A549 (cell line): Measurements from ENCODE around the gene LAMC1. TPM values are rescaled to one million over a fixed set of nuclear protein-coding genes. Genes with fewer than 3 reads are reported as not detected.

Experiments
- ATAC-seq, 2 experiments: fragments of 200-7000 bp in 1 of 2; fragments of >200 bp in 1 of 2; cut with Nextera tagmentation in 1 of 2; cut with Tn5 transposase in 1 of 2; 3 replicates each; pipeline versions ENCODE4 v1.8.0 to v1.9.1; 2018 to 2020; ENCODE audit warnings: mild to moderate bottlenecking in 1 of 2, moderate library complexity in 1 of 2
- CTCF ChIA-PET: fragments of 300-600 bp; sonication (Branson Sonifier 250); formaldehyde crosslinking; extraction: SDS; loops from one replicate; lab custom pipeline; 2021; ENCODE audit warnings: antibody characterized with exemption, inconsistent platforms; lab: Yijun Ruan, JAX
- POLR2A ChIA-PET: fragments of 350-600 bp; formaldehyde crosslinking; extraction: SDS; loops from one replicate; lab custom pipeline; 2021; ENCODE audit warnings: antibody characterized with exemption, inconsistent platforms; lab: Yijun Ruan, JAX
- DNase-seq, 2 experiments: peaks; one replicate each; pipeline versions ENCODE4 v3.0.0 to v3.0.0-alpha.2; 2011 to 2016; ENCODE audit warnings: low read depth in 1 of 2, low spot score in 1 of 2
- FAIRE-seq: peaks from 2 replicates; lab custom pipeline; 2011; peaks lifted over from hg19 to GRCh38; lab: Jason Lieb, UNC
- H3K27ac ChIP-seq, 2 experiments: fragments of >200 bp; sonication (Bioruptor Twin); formaldehyde crosslinking; 3 replicates each; pipeline ENCODE4 v1.5.1; 2016 to 2017
- H3K4me1 ChIP-seq: fragments of >200 bp; sonication (Bioruptor Twin); formaldehyde crosslinking; 3 replicates; pipeline ENCODE4 v1.6.1; 2016
- H3K4me2 ChIP-seq: fragments of >200 bp; sonication (Bioruptor Twin); formaldehyde crosslinking; 3 replicates; pipeline ENCODE4 v1.6.1; 2016
- H3K4me3 ChIP-seq: fragments of >200 bp; sonication (Bioruptor Twin); formaldehyde crosslinking; 3 replicates; pipeline ENCODE4 v1.5.1; 2016
- H3K9me3 ChIP-seq: fragments of >200 bp; sonication (Bioruptor Twin); formaldehyde crosslinking; 3 replicates; pipeline ENCODE4 v1.6.1; 2016
- EP300 ChIP-seq, 2 experiments: fragments of >200 bp; sonication (Bioruptor Twin); formaldehyde crosslinking; IDR thresholded peaks; 2 replicates in 1 of 2; 3 replicates in 1 of 2; pipeline ENCODE4 v1.6.1; 2016 to 2017
- FOSB ChIP-seq: fragments of 250-450 bp; sonication (Bioruptor Pico); IDR thresholded peaks from 2 replicates; pipeline ENCODE4 v1.5.0; 2020; ENCODE audit warnings: mild to moderate bottlenecking, moderate library complexity
- FOXS1 ChIP-seq: fragments of 250-450 bp; sonication (Bioruptor Pico); IDR thresholded peaks from 2 replicates; pipeline ENCODE4 v1.5.0; 2020; ENCODE audit warnings: mild to moderate bottlenecking, moderate library complexity
- HEYL ChIP-seq: fragments of 250-450 bp; sonication (Bioruptor Pico); IDR thresholded peaks from 2 replicates; pipeline ENCODE4 v1.8.0; 2021; ENCODE audit warnings: mild to moderate bottlenecking, moderate library complexity
- HOXB5 ChIP-seq: fragments of 250-450 bp; sonication (Bioruptor Pico); IDR thresholded peaks from 2 replicates; pipeline ENCODE4 v1.5.0; 2020; ENCODE audit warnings: mild to moderate bottlenecking, moderate library complexity
- JUN ChIP-seq, 2 experiments: fragments of >200 bp; sonication (Bioruptor Twin); formaldehyde crosslinking; IDR thresholded peaks; 2 replicates in 1 of 2; 3 replicates in 1 of 2; pipeline ENCODE4 v1.6.1; 2016 to 2017
- MAFK ChIP-seq: fragments of 450-650 bp; IDR thresholded peaks from 2 replicates; pipeline ENCODE4 v1.6.1; 2014; ENCODE audit not compliant: partially characterized antibody
- MAZ ChIP-seq: fragments of 150-350 bp; IDR thresholded peaks from 2 replicates; pipeline ENCODE4 v1.6.1; 2014; ENCODE audit warnings: antibody characterized with exemption, low read depth, low read length, borderline replicate concordance
- NR3C1 ChIP-seq: fragments of >200 bp; sonication (Bioruptor Twin); formaldehyde crosslinking; IDR thresholded peaks from 3 replicates; pipeline ENCODE4 v1.6.1; 2017
- PHF8 ChIP-seq: fragments of 200-600 bp; sonication (generic); IDR thresholded peaks from 2 replicates; pipeline ENCODE4 v1.6.1; 2016; ENCODE audit warnings: low read depth, mild to moderate bottlenecking, antibody characterized with exemption, moderate library complexity, borderline replicate concordance
- POLR2A ChIP-seq: IDR thresholded peaks from 2 replicates; pipeline ENCODE4 v1.6.1; 2012; ENCODE audit warnings: mild to moderate bottlenecking, low read length
- RNF2 ChIP-seq: fragments of 200-600 bp; sonication (generic); IDR thresholded peaks from 2 replicates; pipeline ENCODE4 v1.6.1; 2016; ENCODE audit warnings: low read depth, mild to moderate bottlenecking, antibody characterized with exemption, moderate library complexity, borderline replicate concordance
- SMC3 ChIP-seq: fragments of >200 bp; sonication (Bioruptor Twin); formaldehyde crosslinking; IDR thresholded peaks from 3 replicates; pipeline ENCODE4 v1.6.1; 2018; ENCODE audit warnings: inconsistent platforms
- SREBF2 ChIP-seq: fragments of 450-650 bp; IDR thresholded peaks from 2 replicates; pipeline ENCODE4 v1.6.1; 2014; ENCODE audit warnings: mild to moderate bottlenecking, moderate library complexity
- ZNF302 ChIP-seq: fragments of 250-450 bp; sonication (Bioruptor Pico); IDR thresholded peaks from 2 replicates; pipeline ENCODE4 v1.9.0; 2021; ENCODE audit warnings: inconsistent platforms, mild to moderate bottlenecking, moderate library complexity
- ZSCAN20 ChIP-seq: fragments of 250-450 bp; sonication (Bioruptor Pico); IDR thresholded peaks from 2 replicates; pipeline ENCODE4 v1.8.0; 2022; ENCODE audit warnings: mild to moderate bottlenecking, moderate library complexity
- whole genome bisulfite sequencing: methylation state at CpG from one replicate; pipeline ENCODE4 v1.1.6; 2017; ENCODE audit errors: missing lambda C conversion rate; 5-methylcytosine and 5-hydroxymethylcytosine counted together
- polyA plus RNA-seq, 4 experiments: library from polyadenylated mRNA; depleted of rRNA in 3 of 4; stranded (reverse); fragments of >200 nt; fragmentation: RNase III in 1 of 4; extraction: RNeasy Plus Mini Kit Qiagen cat#74134 plus additional on column Dnase treatment in 1 of 4; gene quantifications; 2 replicates in 3 of 4; 3 replicates in 1 of 4; pipeline ENCODE4 v1.2.3, GENCODE V29; 2011 to 2017
- TF ChIP-seq, protein P1 (sequence below): IDR thresholded peaks from 2 replicates; pipeline ENCODE4 v1.6.1; 2012; ENCODE audit warnings: low read depth, borderline replicate concordance
- TF ChIP-seq, protein P2 (sequence below): fragments of 250-450 bp; sonication (Bioruptor Pico); IDR thresholded peaks from 2 replicates; pipeline ENCODE4 v1.5.0; 2021; ENCODE audit warnings: mild to moderate bottlenecking, moderate library complexity, borderline replicate concordance
- TF ChIP-seq, protein P3 (sequence below): fragments of >200 bp; sonication (Bioruptor Twin); formaldehyde crosslinking; IDR thresholded peaks from 3 replicates; pipeline ENCODE4 v1.5.1; 2016
- TF ChIP-seq, protein P4 (sequence below): fragments of 250-450 bp; sonication (Bioruptor Pico); IDR thresholded peaks from 2 replicates; pipeline ENCODE4 v1.5.0; 2020; ENCODE audit warnings: low read depth, mild to moderate bottlenecking, moderate library complexity

LAMC1 gene
- polyA plus RNA-seq, 2 of the 4 experiments (the other 2 are of a cell fraction), result 93.7 to 152 TPM

DNA sequence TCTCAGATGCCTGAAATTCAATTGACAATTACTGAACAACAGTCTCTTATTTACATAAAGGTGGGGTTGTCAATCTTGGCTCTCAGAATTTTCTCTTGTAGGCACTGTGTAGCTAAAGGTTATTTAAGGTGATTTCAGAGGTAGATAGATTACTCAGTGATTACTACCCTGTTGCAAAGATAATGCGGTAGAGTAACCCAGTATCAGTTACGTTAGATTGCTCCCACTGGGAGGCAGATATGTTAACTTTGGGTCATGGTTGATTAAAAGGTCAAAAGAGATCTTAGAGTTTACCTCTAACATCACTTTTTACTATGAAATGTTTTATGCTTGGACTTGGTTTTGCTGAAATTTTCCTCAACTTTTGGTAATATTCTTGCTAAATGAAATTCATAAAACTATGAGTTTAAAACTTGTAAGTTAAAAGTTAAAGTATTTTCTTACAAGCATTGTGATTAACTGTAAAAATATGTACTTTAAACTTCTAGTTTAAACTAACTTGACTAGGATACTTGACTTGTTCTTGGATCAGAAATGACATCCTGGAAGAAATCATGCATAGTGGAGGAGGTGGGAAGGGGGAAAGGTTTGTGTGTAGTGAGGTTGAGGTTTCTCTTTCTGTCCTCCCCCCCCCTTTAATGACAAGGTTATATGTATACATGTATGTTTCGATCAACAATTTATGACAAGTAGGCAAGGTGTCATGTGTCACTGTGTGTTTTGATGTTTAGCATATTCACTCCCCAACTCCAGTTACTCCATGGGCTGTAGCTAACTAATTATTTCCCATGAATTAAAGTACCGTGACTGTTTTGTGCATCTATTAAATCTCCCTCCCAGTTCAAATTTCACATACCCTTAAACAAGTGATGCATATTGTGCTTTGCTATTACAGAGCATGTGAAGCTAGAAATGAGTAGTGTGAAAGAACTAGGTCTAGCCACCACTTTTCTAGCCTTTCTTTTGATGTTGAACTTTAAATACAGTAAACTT, 2.9 kb downstream of the LAMC1 start:
- TF ChIP-seq HEYL (CRISPR knock-in tag) (no peak), FOXS1 (CRISPR knock-in tag) (no peak), POLR2A (no peak), MAFK (no peak), NR3C1 (no peak), RNF2 (no peak), ZSCAN20 (no peak), SMC3 (no peak), SREBF2 (no peak), EP300 (IDR thresholded peaks at IDR 0.05) (no peak), PHF8 (no peak), HOXB5 (CRISPR knock-in tag) (no peak)
- TF ChIP-seq, protein P1, sequence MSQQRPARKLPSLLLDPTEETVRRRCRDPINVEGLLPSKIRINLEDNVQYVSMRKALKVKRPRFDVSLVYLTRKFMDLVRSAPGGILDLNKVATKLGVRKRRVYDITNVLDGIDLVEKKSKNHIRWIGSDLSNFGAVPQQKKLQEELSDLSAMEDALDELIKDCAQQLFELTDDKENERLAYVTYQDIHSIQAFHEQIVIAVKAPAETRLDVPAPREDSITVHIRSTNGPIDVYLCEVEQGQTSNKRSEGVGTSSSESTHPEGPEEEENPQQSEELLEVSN, result no peak
- TF ChIP-seq, protein P2, sequence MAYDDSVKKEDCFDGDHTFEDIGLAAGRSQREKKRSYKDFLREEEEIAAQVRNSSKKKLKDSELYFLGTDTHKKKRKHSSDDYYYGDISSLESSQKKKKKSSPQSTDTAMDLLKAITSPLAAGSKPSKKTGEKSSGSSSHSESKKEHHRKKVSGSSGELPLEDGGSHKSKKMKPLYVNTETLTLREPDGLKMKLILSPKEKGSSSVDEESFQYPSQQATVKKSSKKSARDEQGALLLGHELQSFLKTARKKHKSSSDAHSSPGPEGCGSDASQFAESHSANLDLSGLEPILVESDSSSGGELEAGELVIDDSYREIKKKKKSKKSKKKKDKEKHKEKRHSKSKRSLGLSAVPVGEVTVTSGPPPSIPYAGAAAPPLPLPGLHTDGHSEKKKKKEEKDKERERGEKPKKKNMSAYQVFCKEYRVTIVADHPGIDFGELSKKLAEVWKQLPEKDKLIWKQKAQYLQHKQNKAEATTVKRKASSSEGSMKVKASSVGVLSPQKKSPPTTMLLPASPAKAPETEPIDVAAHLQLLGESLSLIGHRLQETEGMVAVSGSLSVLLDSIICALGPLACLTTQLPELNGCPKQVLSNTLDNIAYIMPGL, result no peak
- TF ChIP-seq, protein P3, sequence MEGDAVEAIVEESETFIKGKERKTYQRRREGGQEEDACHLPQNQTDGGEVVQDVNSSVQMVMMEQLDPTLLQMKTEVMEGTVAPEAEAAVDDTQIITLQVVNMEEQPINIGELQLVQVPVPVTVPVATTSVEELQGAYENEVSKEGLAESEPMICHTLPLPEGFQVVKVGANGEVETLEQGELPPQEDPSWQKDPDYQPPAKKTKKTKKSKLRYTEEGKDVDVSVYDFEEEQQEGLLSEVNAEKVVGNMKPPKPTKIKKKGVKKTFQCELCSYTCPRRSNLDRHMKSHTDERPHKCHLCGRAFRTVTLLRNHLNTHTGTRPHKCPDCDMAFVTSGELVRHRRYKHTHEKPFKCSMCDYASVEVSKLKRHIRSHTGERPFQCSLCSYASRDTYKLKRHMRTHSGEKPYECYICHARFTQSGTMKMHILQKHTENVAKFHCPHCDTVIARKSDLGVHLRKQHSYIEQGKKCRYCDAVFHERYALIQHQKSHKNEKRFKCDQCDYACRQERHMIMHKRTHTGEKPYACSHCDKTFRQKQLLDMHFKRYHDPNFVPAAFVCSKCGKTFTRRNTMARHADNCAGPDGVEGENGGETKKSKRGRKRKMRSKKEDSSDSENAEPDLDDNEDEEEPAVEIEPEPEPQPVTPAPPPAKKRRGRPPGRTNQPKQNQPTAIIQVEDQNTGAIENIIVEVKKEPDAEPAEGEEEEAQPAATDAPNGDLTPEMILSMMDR, result no peak
- TF ChIP-seq, protein P4, sequence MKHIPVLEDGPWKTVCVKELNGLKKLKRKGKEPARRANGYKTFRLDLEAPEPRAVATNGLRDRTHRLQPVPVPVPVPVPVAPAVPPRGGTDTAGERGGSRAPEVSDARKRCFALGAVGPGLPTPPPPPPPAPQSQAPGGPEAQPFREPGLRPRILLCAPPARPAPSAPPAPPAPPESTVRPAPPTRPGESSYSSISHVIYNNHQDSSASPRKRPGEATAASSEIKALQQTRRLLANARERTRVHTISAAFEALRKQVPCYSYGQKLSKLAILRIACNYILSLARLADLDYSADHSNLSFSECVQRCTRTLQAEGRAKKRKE (CRISPR knock-in tag), result no peak
- TF ChIP-seq, all 56 proteins: peak for 0

DNA sequence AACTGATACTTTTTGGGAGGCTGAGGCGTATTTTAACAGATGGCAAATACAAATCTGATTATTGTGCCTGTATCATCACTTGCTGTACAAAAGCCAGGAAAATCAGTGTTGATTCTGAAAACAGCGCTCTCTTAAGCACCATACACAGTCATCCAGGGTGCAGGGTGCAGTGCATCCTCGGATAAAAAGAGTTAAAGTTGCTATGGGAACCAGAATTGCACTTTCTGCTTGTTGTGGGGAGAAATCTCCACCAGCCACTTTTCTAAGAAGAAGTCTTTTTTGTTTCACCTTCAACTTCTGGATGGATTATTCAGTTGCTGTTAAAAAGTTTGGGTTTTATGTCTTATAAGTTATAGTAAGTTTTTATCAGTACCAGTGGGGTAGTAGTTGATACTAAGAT, 3.8 kb downstream of the LAMC1 start:
- H3K4me2 ChIP-seq, result peak overlapping the region; percentile 85
- POLR2A ChIA-PET, result interaction anchor here (1.1 kb wide), 1 partner anchor 65 kb away, joined by 3 read pairs; no protein-coding TSS in a partner anchor
- no peak for FAIRE-seq

More for the DNA sequence above, 2.9 kb downstream of the LAMC1 start:
- Histone ChIP-seq H3K27ac (peak overlapping the region; percentile 58 to 99; a peak in 4 of 6 replicates), H3K4me3 (peak overlapping the region; percentile 76), H3K4me2 (peak overlapping the region; percentile 85), H3K4me1 (peaks cover 70% of the 10 kb centered on the region), H3K9me3 (no peaks in the 10 kb centered on the region)
- WGBS, result 24% methylated on average over 4 of the region's 4 CpGs
- ChIA-PET CTCF (interaction anchor here (0.8 to 2.3 kb wide), 6 partner anchors 11 to 255 kb away, joined by 3 to 14 read pairs (median 4); no protein-coding TSS in a partner anchor), POLR2A (interaction anchor here (1.4 kb wide), 1 partner anchor 63 kb away, joined by 9 read pairs; no protein-coding TSS in a partner anchor)
- ATAC-seq, result no peak
- no peak for DNase-seq
- FAIRE-seq, result no peak

More for the DNA sequence above, 3.8 kb downstream of the LAMC1 start:
- WGBS, result 53% methylated on average over 3 of the region's 3 CpGs
- ATAC-seq (no peak), DNase-seq (no peak)
- CTCF ChIA-PET, result interaction anchor here (0.8 to 2.0 kb wide), 4 partner anchors 10 to 254 kb away, joined by 3 to 7 read pairs (median 5); no protein-coding TSS in a partner anchor
- no peaks in the 10 kb centered on the region for H3K9me3 ChIP-seq
- no peak overlapping the region for H3K27ac ChIP-seq
- no peak overlapping the region for H3K4me3 ChIP-seq
- TF ChIP-seq ZNF302 (CRISPR knock-in tag), result no peak
- TF ChIP-seq EP300 (IDR thresholded peaks at IDR 0.05), result no peak
- TF ChIP-seq FOXS1 (CRISPR knock-in tag), result no peak
- no peak for TF ChIP-seq JUN (IDR thresholded peaks at IDR 0.05)
- TF ChIP-seq FOSB, result no peak
- TF ChIP-seq MAZ, result no peak
- TF ChIP-seq PHF8, result no peak
- H3K4me1 ChIP-seq, result peaks cover 71% of the 10 kb centered on the region
